Measurements from ENCODE around the gene DOLPP1. TPM values are rescaled to one million over a fixed set of nuclear protein-coding genes. Genes with fewer than 3 reads are reported as not detected.

The DOLPP1 gene
- total RNA-seq, 1 experiment from 2014 or later, result 16.1 TPM

GRCh38 chr9:129071526-129072126 lies 9.3 kb upstream of the DOLPP1 start:
- CTCF ChIA-PET, result interaction anchor here (0.7 kb wide), 1 partner anchor 68 kb away, joined by 3 read pairs; no protein-coding TSS in a partner anchor
- H3K36me3 Mint-ChIP-seq (ENCODE audit: insufficient read depth, unreplicated experiment), result peaks cover 11% of the 10 kb centered on the region

GRCh38 chr9:129072171-129072570 lies 8.7 kb upstream of the DOLPP1 start:
- H3K27me3 Mint-ChIP-seq (ENCODE audit: unreplicated experiment), result no peaks in the 10 kb centered on the region
- peaks cover 11% of the 10 kb centered on the region for H3K36me3 Mint-ChIP-seq (ENCODE audit: insufficient read depth, unreplicated experiment)
- H3K4me3 Mint-ChIP-seq (ENCODE audit: low read depth, unreplicated experiment), result no peak overlapping the region
- no peaks in the 10 kb centered on the region for H3K4me1 Mint-ChIP-seq (ENCODE audit: low read depth, unreplicated experiment)
- BruUV-seq (replicated peaks), result no TSS peak
- DNase-seq, result no peak
- no peak for TF ChIP-seq CTCF (IDR thresholded peaks at IDR 0.05; ENCODE audit: unreplicated experiment)
- intact Hi-C loops (cut with micrococcal nuclease; ENCODE audit: unreplicated experiment), result no loop called here
- no peak overlapping the region for H3K27ac Mint-ChIP-seq (ENCODE audit: unreplicated experiment)
- no peaks in the 10 kb centered on the region for H3K9me3 Mint-ChIP-seq (ENCODE audit: low read depth, unreplicated experiment)
- CTCF ChIA-PET, result no interaction called here

More at GRCh38 chr9:129071526-129072126, 9.3 kb upstream of the DOLPP1 start:
- Mint-ChIP-seq H3K4me3 (ENCODE audit: low read depth, unreplicated experiment) (no peak overlapping the region), H3K27ac (ENCODE audit: unreplicated experiment) (no peak overlapping the region), H3K27me3 (ENCODE audit: unreplicated experiment) (no peaks in the 10 kb centered on the region), H3K4me1 (ENCODE audit: low read depth, unreplicated experiment) (no peaks in the 10 kb centered on the region), H3K9me3 (ENCODE audit: low read depth, unreplicated experiment) (no peaks in the 10 kb centered on the region)
- no TSS peak for BruUV-seq (replicated peaks)
- intact Hi-C loops (cut with micrococcal nuclease; ENCODE audit: unreplicated experiment), result no loop called here
- DNase-seq, result no peak
- TF ChIP-seq CTCF (IDR thresholded peaks at IDR 0.05; ENCODE audit: unreplicated experiment), result no peak

- Mint-ChIP-seq H3K27ac (ENCODE audit: unreplicated experiment) (no peak overlapping the region), H3K9me3 (ENCODE audit: low read depth, unreplicated experiment) (no peaks in the 10 kb centered on the region), H3K4me3 (ENCODE audit: low read depth, unreplicated experiment) (no peak overlapping the region), H3K4me1 (ENCODE audit: low read depth, unreplicated experiment) (no peaks in the 10 kb centered on the region), H3K36me3 (ENCODE audit: insufficient read depth, unreplicated experiment) (peaks cover 7% of the 10 kb centered on the region), H3K27me3 (ENCODE audit: unreplicated experiment) (no peaks in the 10 kb centered on the region)
- no peak for TF ChIP-seq CTCF (IDR thresholded peaks at IDR 0.05; ENCODE audit: unreplicated experiment)
- CTCF ChIA-PET, result no interaction called here
- no TSS peak for BruUV-seq (replicated peaks)
- no peak for DNase-seq
- intact Hi-C loops (cut with micrococcal nuclease; ENCODE audit: unreplicated experiment), result no loop called here
Observed at GRCh38 chr9:129073404-129073803, 7.5 kb upstream of the DOLPP1 start.

- peaks cover 6% of the 10 kb centered on the region for H3K36me3 Mint-ChIP-seq (ENCODE audit: insufficient read depth, unreplicated experiment)
- no peaks in the 10 kb centered on the region for H3K4me1 Mint-ChIP-seq (ENCODE audit: low read depth, unreplicated experiment)
- no peak for DNase-seq
- H3K9me3 Mint-ChIP-seq (ENCODE audit: low read depth, unreplicated experiment), result no peaks in the 10 kb centered on the region
- no TSS peak for BruUV-seq (replicated peaks)
- intact Hi-C loops (cut with micrococcal nuclease; ENCODE audit: unreplicated experiment), result no loop called here
- H3K27ac Mint-ChIP-seq (ENCODE audit: unreplicated experiment), result no peak overlapping the region
- no peaks in the 10 kb centered on the region for H3K27me3 Mint-ChIP-seq (ENCODE audit: unreplicated experiment)
- TF ChIP-seq CTCF (IDR thresholded peaks at IDR 0.05; ENCODE audit: unreplicated experiment), result no peak
- H3K4me3 Mint-ChIP-seq (ENCODE audit: low read depth, unreplicated experiment), result no peak overlapping the region
- CTCF ChIA-PET, result no interaction called here
Observed at GRCh38 chr9:129074106-129074505, 6.8 kb upstream of the DOLPP1 start.
